ENCODE measurements around the gene TBX21.

Gene TBX21

GRCh38 chr17:47697906-47698711 lies 34.9 kb upstream of the TBX21 start:
- DNase-seq (ENCODE audit: low read depth in 2 of 2): no peak

DNA sequence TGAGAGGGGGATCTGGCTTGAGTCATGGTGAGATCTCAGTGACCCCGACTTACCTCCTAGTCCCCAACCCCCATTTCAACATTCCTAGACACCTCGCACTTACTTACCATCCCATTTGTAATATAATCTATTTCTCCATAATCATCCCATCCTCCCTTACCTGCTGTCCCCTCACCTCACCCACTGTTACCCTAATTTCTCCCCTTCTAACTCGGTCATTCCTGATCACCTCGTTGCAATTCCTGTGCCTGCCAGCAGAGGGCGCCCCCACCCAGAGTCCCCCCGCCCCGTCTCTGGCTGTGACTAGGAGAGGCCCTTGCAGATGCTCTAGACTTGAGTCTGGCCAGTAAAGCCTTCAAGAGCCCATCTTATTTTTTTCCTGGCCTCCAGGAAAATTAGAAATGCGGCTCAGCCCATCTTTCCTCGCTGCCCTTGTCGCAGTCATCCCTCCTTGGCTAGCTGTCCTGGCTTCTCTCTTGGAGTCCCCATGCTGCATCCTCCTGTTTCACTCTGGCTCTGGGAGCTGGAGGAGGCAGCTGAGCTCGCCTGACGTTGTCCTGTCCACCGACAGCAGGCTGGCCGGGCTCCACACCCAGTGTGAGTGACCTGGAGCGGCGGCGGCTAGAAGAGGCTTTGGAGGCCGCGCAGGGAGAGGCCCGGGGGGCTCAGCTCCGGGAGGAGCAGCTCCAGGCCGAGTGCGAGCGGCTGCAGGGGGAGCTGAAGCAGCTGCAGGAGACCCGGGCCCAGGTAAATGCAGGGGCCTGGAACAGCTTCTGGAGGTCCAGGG lies 34.1 kb upstream of the TBX21 start:
- peak; percentile 70 to 77 for DNase-seq (ENCODE audit: low read depth in 2 of 2)

DNA sequence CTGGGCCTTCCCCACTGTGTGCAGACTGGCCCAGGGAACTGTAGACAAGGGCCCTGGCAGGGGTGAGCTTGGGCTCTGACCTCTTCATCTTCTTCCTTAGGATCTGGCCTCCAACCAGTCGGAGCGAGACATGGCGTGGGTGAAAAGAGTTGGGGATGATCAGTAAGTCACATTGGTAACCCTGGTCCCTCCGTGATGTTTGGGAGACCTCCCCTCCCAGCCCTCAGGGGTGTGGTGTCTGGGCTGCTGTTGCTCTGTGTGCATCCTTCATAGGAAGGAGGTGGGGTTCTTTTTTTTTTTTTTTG lies 33.5 kb upstream of the TBX21 start:
- no peak for DNase-seq (ENCODE audit: low read depth in 2 of 2)

- DNase-seq (ENCODE audit: low read depth in 2 of 2): no peak
Observed at GRCh38 chr17:47700471-47701449, 32.3 kb upstream of the TBX21 start.

DNA sequence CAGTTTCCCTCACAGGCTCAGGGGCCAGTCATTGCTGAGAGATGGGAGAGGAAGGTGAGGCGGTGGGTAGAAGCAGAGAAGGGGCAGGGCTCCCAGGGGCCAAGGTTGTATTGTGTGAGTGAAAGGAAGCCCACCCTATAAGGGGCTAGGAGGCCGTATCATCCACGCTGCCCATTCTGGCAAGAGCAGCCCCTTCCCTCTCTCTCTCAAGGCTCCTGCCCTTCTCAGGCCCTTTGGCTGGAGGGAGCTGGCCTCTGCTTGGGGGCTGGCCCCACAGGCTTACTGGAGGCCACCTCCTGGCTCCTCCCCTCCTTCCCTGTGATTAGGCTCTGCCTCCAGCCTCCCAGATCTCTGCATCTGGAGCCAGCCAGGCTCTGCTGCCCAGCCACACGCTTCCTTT lies 31.4 kb upstream of the TBX21 start:
- no peak for DNase-seq (ENCODE audit: low read depth in 2 of 2)

- no peak for DNase-seq (ENCODE audit: low read depth in 2 of 2)
Observed at GRCh38 chr17:47702391-47702995, 30.5 kb upstream of the TBX21 start.

GRCh38 chr17:47703191-47703591 lies 29.8 kb upstream of the TBX21 start:
- peak; percentile 68 to 77 for DNase-seq (ENCODE audit: low read depth in 2 of 2)

DNA sequence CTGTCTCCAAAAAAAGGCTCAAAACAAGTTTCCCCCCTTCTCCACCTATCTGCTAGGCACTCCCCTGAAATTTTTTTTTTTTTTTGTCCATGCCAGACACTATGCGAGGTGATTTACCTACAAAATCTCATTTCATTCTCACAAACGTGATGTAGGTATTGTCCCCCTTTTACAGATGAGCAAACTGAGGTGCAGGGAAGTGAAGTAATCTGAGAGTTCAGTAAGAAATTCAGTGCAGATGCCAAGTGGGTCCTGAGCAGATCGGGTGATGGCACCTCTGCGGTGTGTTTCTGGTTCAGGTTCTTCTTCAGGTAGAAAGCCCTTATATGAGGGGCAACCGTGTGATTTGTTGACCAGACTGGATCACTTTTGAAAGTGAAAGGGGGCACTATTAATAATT lies 29.4 kb upstream of the TBX21 start:
- no peak for DNase-seq (ENCODE audit: low read depth in 2 of 2)

DNA sequence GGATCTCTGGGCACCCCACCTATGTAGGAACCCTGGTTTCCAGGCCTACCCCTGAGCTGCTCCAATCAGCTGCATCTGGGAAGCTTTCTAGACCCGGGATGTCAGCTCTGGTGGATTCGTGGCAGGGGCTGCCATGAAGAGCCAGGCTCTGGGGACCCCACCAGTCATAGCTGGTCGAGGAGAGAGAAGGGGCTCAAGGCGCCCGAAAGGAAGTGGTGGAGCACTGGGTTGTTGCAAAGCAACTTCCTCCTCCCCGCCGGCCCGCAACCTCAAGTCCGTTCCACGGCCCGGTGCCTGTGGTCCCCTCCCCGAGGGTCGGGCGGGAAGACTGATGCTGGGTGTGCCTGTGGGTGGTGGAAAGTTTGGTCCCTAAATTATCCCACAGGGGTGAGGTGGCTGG lies 28.9 kb upstream of the TBX21 start:
- DNase-seq (ENCODE audit: low read depth in 2 of 2): no peak

DNA sequence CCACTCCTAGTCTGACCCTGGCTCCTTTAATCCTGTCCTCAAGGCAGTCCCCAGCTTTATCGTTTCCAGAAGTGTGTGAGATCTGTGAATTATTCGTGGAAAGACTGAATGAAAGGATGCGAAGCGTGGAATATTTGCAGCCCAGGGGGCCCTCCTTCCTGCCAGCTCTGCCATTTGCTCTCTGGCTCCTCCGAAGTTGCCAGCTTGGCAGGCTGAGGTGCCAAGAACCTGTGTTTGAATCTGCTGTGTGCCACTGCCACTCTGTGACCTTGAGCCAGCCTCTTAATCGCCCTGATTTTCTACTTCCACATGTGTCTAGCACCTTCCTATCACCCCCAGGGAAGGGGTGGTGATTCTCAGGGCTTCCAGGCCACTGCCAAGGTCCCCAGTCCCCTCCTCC lies 28.3 kb upstream of the TBX21 start:
- DNase-seq (ENCODE audit: low read depth in 2 of 2): no peak

DNA sequence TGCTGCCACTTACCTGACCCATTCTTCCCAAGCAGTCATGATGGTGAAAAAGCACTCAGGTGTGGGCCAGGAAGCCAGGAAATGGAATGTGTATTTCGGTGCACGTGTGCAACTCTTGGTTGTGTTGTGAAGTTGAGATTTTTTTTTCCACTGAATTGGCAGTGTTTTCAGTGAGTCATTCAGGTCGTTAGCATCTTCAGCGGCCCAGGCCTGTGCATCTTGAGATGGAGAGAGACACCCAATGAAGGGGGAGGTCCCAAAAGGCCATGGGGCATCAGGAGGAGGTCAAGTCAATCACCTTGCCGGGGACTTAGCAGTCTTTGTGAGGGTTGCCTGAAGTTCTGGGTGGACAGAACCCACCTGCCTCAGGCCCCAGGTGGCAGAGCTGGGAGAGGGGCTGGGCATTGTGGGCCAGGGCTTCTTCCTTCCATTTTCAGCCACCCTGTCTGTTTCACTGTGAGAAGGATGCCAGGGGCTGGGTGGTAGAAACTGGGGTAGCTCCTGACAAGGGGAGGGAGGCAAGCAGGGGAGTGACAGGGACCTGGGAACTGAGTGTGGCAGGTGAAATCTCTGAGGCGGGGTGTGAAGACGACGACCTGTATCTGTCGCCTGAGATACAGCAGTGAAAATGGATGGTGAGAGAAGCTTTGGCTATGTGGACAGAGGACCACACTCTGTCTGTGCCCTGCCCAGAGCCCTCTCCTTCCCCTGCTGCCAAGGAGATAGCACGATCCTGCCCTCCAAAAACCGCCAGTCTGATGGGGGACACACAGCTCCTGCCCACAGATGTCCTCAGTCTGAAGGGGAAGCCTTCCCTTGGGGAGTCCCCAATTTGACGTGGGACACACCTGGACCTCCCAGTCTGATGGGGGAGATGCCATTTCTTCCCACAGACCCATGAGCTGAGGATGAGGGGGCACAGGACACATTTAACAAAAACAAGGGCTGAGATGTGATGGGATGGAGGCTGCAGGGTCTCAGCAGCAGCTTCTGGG lies 27.2 kb upstream of the TBX21 start:
- peak in 1 of 2 donors; percentile 49 for DNase-seq (ENCODE audit: low read depth in 2 of 2)

DNA sequence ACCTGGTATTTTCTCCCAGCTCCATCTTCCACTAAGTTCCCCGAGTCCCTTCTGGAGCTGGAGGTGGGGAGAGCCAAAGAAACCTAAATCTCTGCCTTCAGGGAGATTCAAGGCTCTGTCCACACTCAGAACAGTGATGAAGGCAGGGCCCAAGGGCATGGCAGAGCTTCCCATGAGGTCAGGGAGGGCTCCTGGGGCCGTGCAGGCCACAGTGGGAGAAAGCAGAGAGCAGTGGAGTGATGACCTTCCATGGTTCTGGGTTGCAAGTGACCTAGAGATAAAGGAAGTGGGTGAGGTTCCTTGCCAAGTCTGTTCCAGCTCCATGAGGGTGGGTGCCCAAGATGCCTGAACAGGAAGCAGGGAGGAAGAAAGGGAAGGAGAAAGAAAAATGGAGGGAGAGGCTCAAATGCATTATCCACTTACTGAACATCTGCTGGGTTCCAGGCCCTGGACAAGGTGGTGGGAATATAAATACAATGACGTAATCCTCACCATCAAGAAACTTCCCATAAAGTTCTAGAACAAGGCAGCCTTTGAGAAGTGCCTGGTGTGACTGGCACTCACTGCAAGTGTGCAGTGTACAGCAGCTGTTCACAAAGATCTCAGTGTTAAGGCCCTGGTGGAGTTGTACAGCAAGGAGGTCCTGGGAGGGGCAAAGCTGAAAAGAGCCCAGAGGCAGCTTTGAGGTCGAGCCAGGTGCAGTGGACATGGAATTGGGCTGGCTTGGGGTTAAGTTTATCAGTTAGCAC lies 25.8 kb upstream of the TBX21 start:
- no peak for DNase-seq (ENCODE audit: low read depth in 2 of 2)

- no peak for DNase-seq (ENCODE audit: low read depth in 2 of 2)
Observed at GRCh38 chr17:47707884-47708283, 25.2 kb upstream of the TBX21 start.

- DNase-seq (ENCODE audit: low read depth in 2 of 2): no peak
Observed at GRCh38 chr17:47708312-47708863, 24.6 kb upstream of the TBX21 start.

DNA sequence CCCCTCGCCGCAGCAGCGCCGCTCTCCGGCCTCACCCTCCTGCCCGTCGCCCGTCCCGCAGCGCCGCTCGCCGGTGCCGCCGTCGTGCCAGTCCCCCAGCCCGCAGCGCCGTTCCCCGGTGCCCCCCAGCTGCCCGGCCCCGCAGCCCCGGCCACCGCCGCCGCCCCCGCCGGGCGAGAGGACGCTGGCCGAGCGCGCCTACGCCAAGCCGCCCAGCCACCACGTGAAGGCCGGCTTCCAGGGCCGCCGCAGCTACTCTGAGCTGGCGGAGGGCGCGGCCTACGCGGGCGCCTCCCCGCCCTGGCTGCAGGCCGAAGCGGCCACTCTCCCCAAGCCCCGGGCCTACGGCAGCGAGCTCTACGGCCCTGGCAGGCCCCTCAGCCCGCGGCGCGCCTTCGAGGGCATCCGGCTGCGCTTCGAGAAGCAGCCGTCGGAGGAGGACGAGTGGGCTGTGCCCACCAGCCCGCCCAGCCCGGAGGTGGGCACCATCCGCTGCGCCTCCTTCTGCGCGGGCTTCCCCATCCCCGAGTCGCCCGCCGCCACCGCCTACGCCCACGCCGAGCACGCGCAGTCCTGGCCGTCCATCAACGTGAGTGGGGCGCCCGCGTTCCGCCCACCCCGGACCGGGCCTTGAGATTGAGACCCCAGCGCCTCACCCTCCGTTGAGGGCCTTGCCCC lies 24.0 kb upstream of the TBX21 start:
- DNase-seq (ENCODE audit: low read depth in 2 of 2): no peak

DNA sequence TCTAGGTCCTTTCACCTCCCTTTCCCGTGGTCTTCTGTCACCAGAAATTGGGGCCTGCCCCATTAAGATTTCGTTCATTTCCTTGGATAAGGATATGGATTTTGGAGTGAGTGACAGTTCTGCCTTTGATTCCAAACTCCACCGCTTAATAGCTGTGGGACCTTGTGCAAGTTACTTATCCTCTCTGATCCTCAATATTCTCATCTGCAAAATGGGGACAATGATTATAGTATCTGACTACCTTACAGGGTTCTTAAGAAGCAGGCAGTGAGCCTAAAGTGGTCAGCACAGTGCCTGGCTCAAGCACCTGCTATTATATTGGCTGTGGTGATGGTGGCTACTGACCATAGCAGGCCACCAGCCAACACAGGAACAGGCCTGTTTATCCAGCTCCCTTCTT lies 23.4 kb upstream of the TBX21 start:
- no peak for DNase-seq (ENCODE audit: low read depth in 2 of 2)

GRCh38 chr17:47711366-47712099 lies 21.5 kb upstream of the TBX21 start:
- DNase-seq (ENCODE audit: low read depth in 2 of 2): peak in 1 of 2 donors; percentile 46

DNA sequence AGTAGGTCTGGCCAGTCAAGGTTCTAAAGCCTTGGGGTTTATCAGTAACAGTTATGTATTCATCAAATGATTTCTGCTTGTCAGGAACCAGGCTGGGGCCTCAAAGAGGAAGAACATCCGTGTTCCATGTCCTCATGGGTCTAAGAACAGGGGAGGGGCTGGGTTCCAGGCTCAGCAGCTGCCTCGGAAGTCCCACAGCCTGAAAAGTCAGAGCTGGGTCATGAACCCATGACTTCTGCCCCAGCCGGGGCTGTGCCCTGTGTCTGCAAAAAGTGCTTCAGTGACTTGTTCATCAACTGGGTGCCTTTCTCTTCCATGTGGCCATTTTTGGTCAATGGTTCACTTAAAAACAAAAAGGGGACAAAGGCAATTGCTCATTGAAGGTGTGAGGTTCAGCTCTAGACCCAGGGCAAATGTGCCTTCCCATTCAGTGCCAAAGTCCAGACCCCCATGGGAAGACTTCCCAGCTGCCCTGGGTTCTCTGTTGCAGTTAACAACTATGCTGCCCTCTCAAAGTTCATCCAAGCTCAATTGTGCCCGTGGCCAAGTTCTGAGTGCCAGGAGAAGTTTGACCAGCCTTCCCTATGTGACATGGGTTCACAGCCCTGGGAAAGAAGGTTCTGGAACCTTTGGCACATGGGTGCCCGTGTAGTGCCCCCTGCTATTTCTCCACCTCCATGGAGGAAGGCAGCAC lies 20.6 kb upstream of the TBX21 start:
- DNase-seq (ENCODE audit: low read depth in 2 of 2): no peak

Data from stimulated activated CD8-positive, alpha-beta memory T cell treated with anti-CD3 and anti-CD28 coated beads, Interleukin-7, amount 100 ng/mL, for 4 hours (primary cell).